OCI-LY1 (cell line): ENCODE measurements around the gene EOLA1.
"Not testable (repeated sequence)": the region's sequence is repeated elsewhere in the genome, so short reads cannot be mapped to it uniquely, and the experiment has no call there.

Source experiments
- H2AFZ ChIP-seq: fragments of 200-600 bp; sonication (generic), shearing (Covaris generic); 2 replicates; pipeline ENCODE4 v1.6.0; 2014; ENCODE audit warnings: antibody characterized with exemption, mild to moderate bottlenecking, low read length
- H3F3A ChIP-seq: fragments of 200-600 bp; sonication (generic), shearing (Covaris generic); 2 replicates; pipeline ENCODE4 v1.6.0; 2014; ENCODE audit warnings: mild to moderate bottlenecking, antibody characterized with exemption, low read length, moderate library complexity; ENCODE audit not compliant: insufficient read depth
- H3K27ac ChIP-seq: fragments of 200-600 bp; sonication (generic); 2 replicates; pipeline ENCODE4 v1.5.1; 2014; ENCODE audit warnings: low read length, mixed run types, mild to moderate bottlenecking, low read depth; ENCODE audit not compliant: poor library complexity, severe bottlenecking
- H3K27me3 ChIP-seq: fragments of 200-600 bp; sonication (generic); 2 replicates; pipeline ENCODE4 v1.6.0; 2014; ENCODE audit warnings: antibody characterized with exemption, mild to moderate bottlenecking, low read length, moderate library complexity; ENCODE audit not compliant: insufficient read depth
- H3K36me3 ChIP-seq: fragments of 200-600 bp; sonication (generic); 2 replicates; pipeline ENCODE4 v1.6.1; 2014; ENCODE audit warnings: mild to moderate bottlenecking, antibody characterized with exemption, low read length, moderate library complexity, mixed read lengths; ENCODE audit not compliant: insufficient read depth
- H3K4me1 ChIP-seq: fragments of 200-600 bp; sonication (generic); 2 replicates; pipeline ENCODE4 v1.5.1; 2014; ENCODE audit warnings: mild to moderate bottlenecking, low read length, moderate library complexity; ENCODE audit not compliant: insufficient read depth, severe bottlenecking
- H3K4me2 ChIP-seq: fragments of 200-600 bp; sonication (generic), shearing (Covaris generic); 2 replicates; pipeline ENCODE4 v1.6.1; 2014; ENCODE audit warnings: low read length
- H3K4me3 ChIP-seq: fragments of 200-600 bp; sonication (generic); 2 replicates; pipeline ENCODE4 v1.5.1; 2014; ENCODE audit warnings: low read length, low read depth, mild to moderate bottlenecking, mixed read lengths; ENCODE audit not compliant: poor library complexity, severe bottlenecking
- H3K79me2 ChIP-seq: fragments of 200-600 bp; shearing (Covaris generic); 2 replicates; pipeline ENCODE4 v1.6.1; 2016; ENCODE audit warnings: mixed run types, low read length, mixed read lengths; ENCODE audit not compliant: insufficient read depth
- H3K9ac ChIP-seq: fragments of 200-600 bp; sonication (generic), shearing (Covaris generic); 2 replicates; pipeline ENCODE4 v1.6.1; 2014; ENCODE audit warnings: mild to moderate bottlenecking, low read length, mixed read lengths
- H3K9me2 ChIP-seq: fragments of 200-600 bp; sonication (generic), shearing (Covaris generic); 2 replicates; pipeline ENCODE4 v1.6.1; 2014; ENCODE audit warnings: low read depth, mild to moderate bottlenecking, low read length, mixed read lengths
- H3K9me3 ChIP-seq: fragments of 200-600 bp; shearing (Covaris generic); 2 replicates; pipeline ENCODE4 v1.6.1; 2014; ENCODE audit warnings: low read length, mixed read lengths
- H4K20me1 ChIP-seq: fragments of 200-600 bp; sonication (generic), shearing (Covaris generic); 2 replicates; pipeline ENCODE4 v1.6.0; 2016; ENCODE audit warnings: mild to moderate bottlenecking, low read length; ENCODE audit not compliant: insufficient read depth
- EZH2 ChIP-seq: fragments of 200-600 bp; sonication (generic), shearing (Covaris generic); IDR thresholded peaks from 2 replicates; pipeline ENCODE4 v1.8.0; 2017; ENCODE audit warnings: borderline replicate concordance, mixed run types, mild to moderate bottlenecking, antibody characterized with exemption, low read length, moderate library complexity, mixed read lengths
- TF ChIP-seq, protein P1 (sequence below): fragments of 200-600 bp; sonication (generic), shearing (Covaris generic); IDR thresholded peaks from 2 replicates; pipeline ENCODE4 v1.5.1; 2017; ENCODE audit warnings: mild to moderate bottlenecking, antibody characterized with exemption, low read length, moderate library complexity, mixed read lengths

EOLA1 gene

DNA sequence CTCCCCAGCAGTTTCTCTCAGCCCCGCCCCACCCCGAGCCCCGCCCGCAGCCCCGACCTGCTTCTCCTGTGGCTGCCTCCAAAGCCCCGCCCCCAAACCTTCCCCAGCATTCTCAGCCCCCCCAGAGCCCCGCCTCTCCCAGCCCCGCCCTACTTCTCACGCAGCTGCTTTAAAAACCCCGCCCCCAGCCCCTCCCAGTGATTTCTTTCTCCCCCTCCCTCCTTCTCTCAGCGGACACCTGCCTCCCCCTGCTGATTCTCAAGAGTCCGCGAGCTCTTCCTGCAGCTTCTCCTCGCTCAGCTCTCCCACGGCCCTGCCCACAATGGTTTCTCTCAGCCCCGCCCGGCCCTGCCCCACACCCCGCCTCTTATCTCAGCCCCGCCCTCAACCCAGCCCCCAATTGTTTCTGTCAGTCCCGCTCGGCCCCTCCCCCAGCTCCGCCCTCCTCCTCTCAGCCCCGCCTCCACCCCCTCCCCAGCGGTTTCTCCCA, 636 bp upstream of the EOLA1 start:
- H3K4me1 ChIP-seq = peaks cover 11% of the 10 kb centered on the region
- H3K27ac ChIP-seq = peak overlapping the region; percentile 93
- no peaks in the 10 kb centered on the region for H3K9me3 ChIP-seq
- H3F3A ChIP-seq = no peaks in the 10 kb centered on the region
- H3K9ac ChIP-seq = peak overlapping the region; percentile 92
- H4K20me1 ChIP-seq = no peaks in the 10 kb centered on the region
- peak overlapping the region; percentile 97 for H3K4me3 ChIP-seq
- peak overlapping the region; percentile 70 for H3K4me2 ChIP-seq
- H2AFZ ChIP-seq = no peak overlapping the region
- no peaks in the 10 kb centered on the region for H3K36me3 ChIP-seq
- H3K27me3 ChIP-seq = no peaks in the 10 kb centered on the region
- TF ChIP-seq, protein P1, sequence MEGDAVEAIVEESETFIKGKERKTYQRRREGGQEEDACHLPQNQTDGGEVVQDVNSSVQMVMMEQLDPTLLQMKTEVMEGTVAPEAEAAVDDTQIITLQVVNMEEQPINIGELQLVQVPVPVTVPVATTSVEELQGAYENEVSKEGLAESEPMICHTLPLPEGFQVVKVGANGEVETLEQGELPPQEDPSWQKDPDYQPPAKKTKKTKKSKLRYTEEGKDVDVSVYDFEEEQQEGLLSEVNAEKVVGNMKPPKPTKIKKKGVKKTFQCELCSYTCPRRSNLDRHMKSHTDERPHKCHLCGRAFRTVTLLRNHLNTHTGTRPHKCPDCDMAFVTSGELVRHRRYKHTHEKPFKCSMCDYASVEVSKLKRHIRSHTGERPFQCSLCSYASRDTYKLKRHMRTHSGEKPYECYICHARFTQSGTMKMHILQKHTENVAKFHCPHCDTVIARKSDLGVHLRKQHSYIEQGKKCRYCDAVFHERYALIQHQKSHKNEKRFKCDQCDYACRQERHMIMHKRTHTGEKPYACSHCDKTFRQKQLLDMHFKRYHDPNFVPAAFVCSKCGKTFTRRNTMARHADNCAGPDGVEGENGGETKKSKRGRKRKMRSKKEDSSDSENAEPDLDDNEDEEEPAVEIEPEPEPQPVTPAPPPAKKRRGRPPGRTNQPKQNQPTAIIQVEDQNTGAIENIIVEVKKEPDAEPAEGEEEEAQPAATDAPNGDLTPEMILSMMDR = no peak
- no peak for TF ChIP-seq EZH2
- no peaks in the 10 kb centered on the region for H3K79me2 ChIP-seq
- no peaks in the 10 kb centered on the region for H3K9me2 ChIP-seq

DNA sequence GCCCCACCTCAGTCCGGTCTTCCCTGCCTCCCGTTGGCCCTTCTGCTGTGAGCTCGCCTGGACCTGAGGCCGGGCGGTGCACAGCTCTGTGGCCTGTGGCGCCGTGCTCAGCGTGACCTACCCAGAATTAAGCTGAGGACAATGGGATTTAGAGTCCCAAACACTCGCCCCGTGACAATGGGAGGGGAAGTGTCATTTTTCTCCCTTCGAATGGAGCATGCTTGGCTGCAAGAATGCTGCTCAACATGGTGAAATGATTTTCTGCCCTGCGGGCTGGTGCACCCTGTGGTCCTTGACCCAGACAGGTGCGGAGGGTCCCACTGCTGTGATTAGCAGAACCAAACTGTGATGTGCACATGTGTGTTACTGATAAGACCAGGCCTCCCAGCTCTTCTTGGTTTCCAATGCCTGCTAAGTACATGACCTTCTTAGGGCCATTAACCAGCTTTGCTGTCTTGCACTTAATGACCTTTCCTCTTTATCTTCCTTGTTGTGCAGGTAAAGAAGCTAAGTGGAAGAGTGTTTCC, 772 bp downstream of the EOLA1 start:
- Histone ChIP-seq H3F3A (no peaks in the 10 kb centered on the region), H3K27me3 (no peaks in the 10 kb centered on the region), H3K79me2 (no peaks in the 10 kb centered on the region), H3K4me1 (peaks cover 11% of the 10 kb centered on the region), H3K4me2 (peak overlapping the region; percentile 70), H4K20me1 (no peaks in the 10 kb centered on the region), H3K36me3 (no peaks in the 10 kb centered on the region), H2AFZ (no peak overlapping the region), H3K9me2 (no peaks in the 10 kb centered on the region), H3K27ac (peak overlapping the region; percentile 93), H3K9ac (peak overlapping the region; percentile 92), H3K9me3 (no peaks in the 10 kb centered on the region), H3K4me3 (peak overlapping the region; percentile 97)
- TF ChIP-seq EZH2 = no peak
- TF ChIP-seq, protein P1 = no peak

DNA sequence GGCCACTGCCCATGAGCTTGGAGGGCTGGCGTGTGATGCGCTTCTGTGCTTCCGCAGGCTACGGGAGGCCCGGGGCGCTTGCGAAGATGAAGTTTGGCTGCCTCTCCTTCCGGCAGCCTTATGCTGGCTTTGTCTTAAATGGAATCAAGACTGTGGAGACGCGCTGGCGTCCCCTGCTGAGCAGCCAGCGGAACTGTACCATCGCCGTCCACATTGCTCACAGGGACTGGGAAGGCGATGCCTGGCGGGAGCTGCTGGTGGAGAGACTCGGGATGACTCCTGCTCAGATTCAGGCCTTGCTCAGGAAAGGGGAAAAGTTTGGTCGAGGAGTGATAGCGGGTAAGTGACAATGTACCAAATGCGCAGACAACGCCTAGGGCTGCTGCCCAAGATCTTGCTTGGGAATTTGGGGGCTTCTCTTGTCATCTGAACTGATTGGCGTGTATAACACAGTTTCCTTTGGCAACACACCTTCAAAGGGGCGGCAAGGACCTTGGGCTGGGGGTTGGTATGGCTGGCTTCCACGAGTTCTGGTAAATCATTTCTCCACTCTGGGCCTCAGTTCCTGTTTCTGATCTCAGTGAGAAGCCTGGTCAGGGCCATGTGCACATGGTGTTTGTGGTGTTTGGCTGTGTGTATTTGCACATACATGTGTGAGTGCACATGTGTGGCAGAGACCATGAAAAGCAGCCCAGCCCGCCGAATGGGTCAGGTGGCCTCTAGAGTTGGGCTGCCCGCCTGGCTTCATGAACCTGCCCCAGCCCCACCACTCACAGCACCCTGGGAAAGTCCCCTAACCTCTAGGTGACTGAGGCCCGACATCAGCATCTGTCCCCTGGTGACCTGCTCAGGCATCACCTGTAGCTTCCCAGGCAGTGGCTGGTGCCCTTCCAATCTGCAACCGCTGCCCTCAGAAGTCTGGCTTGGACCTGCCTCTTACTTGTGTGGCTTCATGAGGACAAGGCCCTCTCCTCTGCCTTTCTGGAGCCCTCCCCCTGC, 5.0 kb downstream of the EOLA1 start:
- H3K36me3 ChIP-seq, H4K20me1 ChIP-seq, H3K27ac ChIP-seq, H2AFZ ChIP-seq, H3K9ac ChIP-seq, H3K79me2 ChIP-seq, H3K4me3 ChIP-seq, H3K4me1 ChIP-seq, H3K4me2 ChIP-seq, H3K9me2 ChIP-seq, H3K9me3 ChIP-seq, H3F3A ChIP-seq, H3K27me3 ChIP-seq: not testable (repeated sequence)

DNA sequence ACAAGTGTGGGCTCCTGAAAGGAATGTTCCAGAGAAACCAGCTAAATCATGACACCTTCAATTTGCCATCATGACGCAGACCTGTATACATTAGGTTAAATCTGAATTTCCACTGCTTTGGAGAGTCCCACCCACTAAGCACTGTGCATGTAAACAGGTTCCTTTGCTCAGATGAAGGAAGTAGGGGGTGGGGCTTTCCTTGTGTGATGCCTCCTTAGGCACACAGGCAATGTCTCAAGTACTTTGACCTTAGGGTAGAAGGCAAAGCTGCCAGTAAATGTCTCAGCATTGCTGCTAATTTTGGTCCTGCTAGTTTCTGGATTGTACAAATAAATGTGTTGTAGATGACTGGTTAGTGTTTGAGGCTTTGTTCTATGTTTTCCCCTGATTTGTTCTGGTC, 6.2 kb downstream of the EOLA1 start:
- not testable (repeated sequence) for H3K9me2 ChIP-seq, H3K4me1 ChIP-seq, H3K4me2 ChIP-seq, H3K27ac ChIP-seq, H4K20me1 ChIP-seq, H3K4me3 ChIP-seq, H2AFZ ChIP-seq, H3K79me2 ChIP-seq, H3K27me3 ChIP-seq, H3K9ac ChIP-seq, H3F3A ChIP-seq, H3K36me3 ChIP-seq, H3K9me3 ChIP-seq

DNA sequence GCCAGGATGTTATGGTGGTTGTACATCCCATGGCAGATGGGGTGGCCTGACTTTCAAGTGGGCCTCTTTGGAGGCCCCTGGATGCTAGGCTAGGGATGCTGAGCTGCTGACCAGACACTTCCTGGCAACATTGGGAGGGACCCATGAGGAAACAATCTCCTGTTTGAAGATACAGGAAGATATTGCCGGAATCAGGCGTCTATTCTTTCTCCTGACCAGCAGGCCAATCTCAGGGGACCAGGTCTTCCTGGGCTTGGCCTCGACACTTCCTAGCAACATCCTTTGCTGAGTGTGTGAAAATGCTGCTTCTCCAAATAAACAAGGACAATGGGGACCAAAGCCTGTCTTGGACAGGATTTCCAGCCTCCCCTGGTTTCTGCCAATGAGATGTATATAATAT, 7.0 kb downstream of the EOLA1 start:
- H3K4me3 ChIP-seq, H3K79me2 ChIP-seq, H3F3A ChIP-seq, H3K27ac ChIP-seq, H4K20me1 ChIP-seq, H3K9me2 ChIP-seq, H3K9ac ChIP-seq, H3K4me2 ChIP-seq, H2AFZ ChIP-seq, H3K4me1 ChIP-seq, H3K9me3 ChIP-seq, H3K36me3 ChIP-seq, H3K27me3 ChIP-seq: not testable (repeated sequence)

DNA sequence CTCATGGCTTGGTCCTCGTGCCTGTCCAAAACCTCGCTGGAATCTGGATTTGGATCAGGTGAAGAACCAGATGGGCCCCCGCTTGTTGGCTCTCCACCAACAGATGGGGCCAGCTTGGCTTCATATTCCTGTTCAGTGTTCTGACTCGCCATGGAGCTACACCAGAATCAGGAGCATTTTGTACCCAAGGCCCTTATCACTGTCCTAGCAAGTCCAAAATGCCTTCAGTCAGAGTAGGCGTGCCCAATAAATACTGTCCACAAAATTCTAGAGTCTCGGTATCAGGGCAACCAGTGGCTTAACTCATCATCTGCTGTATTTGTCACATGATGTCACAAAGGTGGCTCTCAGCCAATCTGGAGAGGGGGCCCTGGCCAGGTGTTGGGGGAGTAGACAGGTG, 8.9 kb downstream of the EOLA1 start, which contains the start of gene HSFX3:
TSS of gene HSFX3 (minus strand) at position 224 of the 400 bp plus-strand sequence. CDS start at position 152, 72 bp downstream.
- H3K4me2 ChIP-seq, H3K79me2 ChIP-seq, H3K9me2 ChIP-seq, H3K27me3 ChIP-seq, H3K9ac ChIP-seq, H3F3A ChIP-seq, H3K36me3 ChIP-seq, H3K27ac ChIP-seq, H4K20me1 ChIP-seq, H3K9me3 ChIP-seq, H3K4me3 ChIP-seq, H2AFZ ChIP-seq, H3K4me1 ChIP-seq: not testable (repeated sequence)
